Chondrocyte (in vitro differentiated cells): ENCODE results near the gene HECTD1. TPM values are rescaled to one million over a fixed set of nuclear protein-coding genes. Genes with fewer than 3 reads are reported as not detected.
"Not testable (repeated sequence)": the region's sequence is repeated elsewhere in the genome, so short reads cannot be mapped to it uniquely, and the experiment has no call there.

Source experiments
- DNase-seq: peaks from one replicate; pipeline ENCODE4 v3.0.0; 2021; ENCODE audit warnings: mixed read lengths, low spot score
- H3K27ac Mint-ChIP-seq: one replicate; pipeline ENCODE4 v1.8.0; 2021; ENCODE audit warnings: mild to moderate bottlenecking, moderate library complexity, mixed read lengths; ENCODE audit not compliant: unreplicated experiment
- H3K27me3 Mint-ChIP-seq: 2 replicates; pipeline ENCODE4 v1.8.0; 2021; ENCODE audit warnings: low read depth, mixed read lengths
- H3K36me3 Mint-ChIP-seq: 2 replicates; pipeline ENCODE4 v1.8.0; 2021; ENCODE audit warnings: low read depth, mixed read lengths
- H3K4me1 Mint-ChIP-seq: 2 replicates; pipeline ENCODE4 v1.8.0; 2021; ENCODE audit warnings: low read depth, mild to moderate bottlenecking, mixed read lengths
- H3K4me3 Mint-ChIP-seq: one replicate; pipeline ENCODE4 v1.8.0; 2021; ENCODE audit warnings: mild to moderate bottlenecking, moderate library complexity, mixed read lengths; ENCODE audit not compliant: unreplicated experiment
- H3K9me3 Mint-ChIP-seq: 2 replicates; pipeline ENCODE4 v1.8.0; 2021; ENCODE audit warnings: low read depth, mixed read lengths
- CTCF ChIP-seq: fragments of 200-600 bp; sonication (generic); IDR thresholded peaks from 2 replicates; pipeline ENCODE4 v1.5.0; 2021; ENCODE audit warnings: antibody characterized with exemption, mild to moderate bottlenecking, moderate library complexity
- total RNA-seq: library from RNA; stranded (reverse); gene quantifications from 3 replicates; pipeline ENCODE4 v1.2.1, GENCODE V29; 2021

HECTD1 gene
- total RNA-seq, 1 donor from 2014 or later = 142 TPM

- no peak for DNase-seq
- TF ChIP-seq CTCF = no peak
- peak overlapping the region; percentile 42 for H3K27ac Mint-ChIP-seq
- no peaks in the 10 kb centered on the region for H3K36me3 Mint-ChIP-seq
- no peaks in the 10 kb centered on the region for H3K27me3 Mint-ChIP-seq
- peak overlapping the region; percentile 27 for H3K4me3 Mint-ChIP-seq
- H3K4me1 Mint-ChIP-seq = peaks cover 11% of the 10 kb centered on the region
- H3K9me3 Mint-ChIP-seq = no peaks in the 10 kb centered on the region
These were observed 34.0 kb upstream of the HECTD1 start for GRCh38 chr14:31241450-31242114.

- H3K36me3 Mint-ChIP-seq = no peaks in the 10 kb centered on the region
- DNase-seq = no peak
- TF ChIP-seq CTCF = no peak
- H3K27ac Mint-ChIP-seq = no peak overlapping the region
- no peak overlapping the region for H3K4me3 Mint-ChIP-seq
- H3K27me3 Mint-ChIP-seq = no peaks in the 10 kb centered on the region
- H3K4me1 Mint-ChIP-seq = peaks cover 11% of the 10 kb centered on the region
- no peaks in the 10 kb centered on the region for H3K9me3 Mint-ChIP-seq
These were observed 32.1 kb upstream of the HECTD1 start for GRCh38 chr14:31239741-31240140.

GRCh38 chr14:31235462-31235861 lies 27.9 kb upstream of the HECTD1 start:
- no peak overlapping the region for H3K4me3 Mint-ChIP-seq
- no peaks in the 10 kb centered on the region for H3K27me3 Mint-ChIP-seq

GRCh38 chr14:31232081-31232480 lies 24.5 kb upstream of the HECTD1 start:
- H3K36me3 Mint-ChIP-seq = no peaks in the 10 kb centered on the region
- no peak overlapping the region for H3K4me3 Mint-ChIP-seq
- TF ChIP-seq CTCF = no peak
- H3K27ac Mint-ChIP-seq = no peak overlapping the region
- peak; percentile 10 for DNase-seq
- no peaks in the 10 kb centered on the region for H3K9me3 Mint-ChIP-seq
- no peaks in the 10 kb centered on the region for H3K27me3 Mint-ChIP-seq
- peaks cover 6% of the 10 kb centered on the region for H3K4me1 Mint-ChIP-seq

More at GRCh38 chr14:31235462-31235861, 27.9 kb upstream of the HECTD1 start:
- Mint-ChIP-seq H3K36me3 (no peaks in the 10 kb centered on the region), H3K9me3 (no peaks in the 10 kb centered on the region), H3K27ac (no peak overlapping the region), H3K4me1 (no peaks in the 10 kb centered on the region)
- DNase-seq = no peak
- no peak for TF ChIP-seq CTCF

- not testable (repeated sequence) for H3K9me3 Mint-ChIP-seq, H3K27ac Mint-ChIP-seq, H3K4me3 Mint-ChIP-seq, H3K36me3 Mint-ChIP-seq, H3K27me3 Mint-ChIP-seq, DNase-seq, H3K4me1 Mint-ChIP-seq
These were observed 23.7 kb upstream of the HECTD1 start for GRCh38 chr14:31231272-31231671.

GRCh38 chr14:31230573-31230958 lies 23.0 kb upstream of the HECTD1 start:
- Mint-ChIP-seq H3K36me3 (no peaks in the 10 kb centered on the region), H3K27me3 (no peaks in the 10 kb centered on the region), H3K4me1 (peaks cover 6% of the 10 kb centered on the region), H3K9me3 (no peaks in the 10 kb centered on the region), H3K4me3 (no peak overlapping the region), H3K27ac (no peak overlapping the region)
- DNase-seq = no peak
- no peak for TF ChIP-seq CTCF
